Suppressor macrophage (primary cell): ENCODE data around the gene HDAC3.
"Not testable (repeated sequence)": the region's sequence is repeated elsewhere in the genome, so short reads cannot be mapped to it uniquely, and the experiment has no call there.

Experiments
- DNase-seq, 4 experiments: peaks; one replicate each; pipeline ENCODE4 v3.0.0-alpha.2; 2020 to 2022

HDAC3 gene

GRCh38 chr5:141633871-141634561 lies 2.6 kb downstream of the HDAC3 start:
- peak in 3 of 4 experiments; percentile 44 to 65 (median 65) for DNase-seq

GRCh38 chr5:141632650-141633049 lies 4.0 kb downstream of the HDAC3 start:
- no peak for DNase-seq

GRCh38 chr5:141630570-141631140 lies 6.0 kb downstream of the HDAC3 start:
- DNase-seq, result no peak

- DNase-seq, result no peak
Observed at GRCh38 chr5:141628175-141628788, 8.4 kb downstream of the HDAC3 start.

GRCh38 chr5:141623611-141624010 lies 13.0 kb downstream of the HDAC3 start:
- peak; percentile 22 to 50 (median 48) for DNase-seq

GRCh38 chr5:141623186-141623585 lies 13.5 kb downstream of the HDAC3 start:
- peak; percentile 84 to 96 (median 90) for DNase-seq

GRCh38 chr5:141618804-141619554 lies 17.7 kb downstream of the HDAC3 start, which contains the start of gene DIAPH1:
Gene DIAPH1, minus strand, starts transcription at chr5:141619000. Its CDS starts 86 bp downstream, at chr5:141618914.
- DNase-seq, result peak; percentile 94 to 98 (median 96)

GRCh38 chr5:141618030-141618803 lies 18.4 kb downstream of the HDAC3 start:
- peak; percentile 32 to 68 (median 48) for DNase-seq

- peak in 2 of 4 experiments; percentile 27 to 35 for DNase-seq
Observed at GRCh38 chr5:141617682-141618029, 19.0 kb downstream of the HDAC3 start.

- DNase-seq, result no peak
Observed at GRCh38 chr5:141617128-141617527, 19.5 kb downstream of the HDAC3 start.

GRCh38 chr5:141615991-141616720 lies 20.5 kb downstream of the HDAC3 start:
- DNase-seq, result peak; percentile 49 to 75 (median 71)

- peak in 1 of 4 experiments; percentile 28 for DNase-seq
Observed at GRCh38 chr5:141613344-141613743, 23.3 kb downstream of the HDAC3 start.

- no peak for DNase-seq
Observed at GRCh38 chr5:141611289-141611688, 25.4 kb downstream of the HDAC3 start.

GRCh38 chr5:141609921-141610320 lies 26.7 kb downstream of the HDAC3 start:
- not testable (repeated sequence) for DNase-seq

GRCh38 chr5:141609044-141609443 lies 27.6 kb downstream of the HDAC3 start:
- DNase-seq, result no peak

- DNase-seq, result no peak
Observed at GRCh38 chr5:141608557-141608956, 28.1 kb downstream of the HDAC3 start.

- no peak for DNase-seq
Observed at GRCh38 chr5:141608046-141608445, 28.6 kb downstream of the HDAC3 start.

GRCh38 chr5:141605523-141606277 lies 30.9 kb downstream of the HDAC3 start:
- DNase-seq, result peak; percentile 80 to 91 (median 86)

GRCh38 chr5:141603923-141604717 lies 32.5 kb downstream of the HDAC3 start:
- DNase-seq, result peak; percentile 89 to 97 (median 92)

GRCh38 chr5:141602606-141603005 lies 34.0 kb downstream of the HDAC3 start:
- no peak for DNase-seq
